NCI-H1048 (cell line): ENCODE measurements around the gene NPTX1.
A peak's percentile ranks its signal among the peaks of the same experiment; 100 is the strongest.

ENCODE experiments used
- DNase-seq: peaks from one replicate; lab custom pipeline; 2025; lab: John Stamatoyannopoulos, UW

The NPTX1 gene

DNA sequence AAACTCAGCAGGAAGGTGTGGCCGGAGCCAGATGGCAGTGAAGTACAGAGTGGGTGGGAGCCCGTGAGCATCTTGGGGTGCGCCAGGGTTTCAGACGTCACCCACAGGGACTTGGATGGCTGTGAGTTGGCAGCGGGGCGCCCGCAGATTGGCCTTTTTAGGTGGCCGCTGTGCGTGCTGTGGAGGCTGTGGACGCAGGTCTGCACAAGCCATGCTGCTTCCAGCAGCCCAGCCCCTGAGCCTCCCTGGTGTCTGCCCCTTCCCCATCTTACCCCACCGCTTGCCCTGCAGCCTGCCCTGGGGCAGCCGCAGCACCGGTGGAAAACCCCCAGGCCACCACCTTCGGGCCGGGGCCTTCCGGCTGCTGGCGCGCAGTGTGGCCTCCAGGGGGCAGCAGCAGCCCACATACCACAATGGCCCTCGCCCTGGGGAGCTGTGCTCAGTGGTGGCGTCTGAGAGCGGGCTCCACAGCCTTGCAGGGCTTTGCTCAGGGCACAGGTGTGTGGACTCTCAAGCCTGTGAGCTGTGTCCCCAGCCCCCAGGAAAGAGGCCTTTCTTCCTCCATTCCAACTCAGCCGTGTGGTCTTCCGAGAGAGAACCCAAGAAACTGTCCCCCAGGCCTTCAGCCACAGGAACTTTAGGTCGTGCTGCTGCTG, 49.6 kb downstream of the NPTX1 start:
- peak; percentile 53 for DNase-seq

DNA sequence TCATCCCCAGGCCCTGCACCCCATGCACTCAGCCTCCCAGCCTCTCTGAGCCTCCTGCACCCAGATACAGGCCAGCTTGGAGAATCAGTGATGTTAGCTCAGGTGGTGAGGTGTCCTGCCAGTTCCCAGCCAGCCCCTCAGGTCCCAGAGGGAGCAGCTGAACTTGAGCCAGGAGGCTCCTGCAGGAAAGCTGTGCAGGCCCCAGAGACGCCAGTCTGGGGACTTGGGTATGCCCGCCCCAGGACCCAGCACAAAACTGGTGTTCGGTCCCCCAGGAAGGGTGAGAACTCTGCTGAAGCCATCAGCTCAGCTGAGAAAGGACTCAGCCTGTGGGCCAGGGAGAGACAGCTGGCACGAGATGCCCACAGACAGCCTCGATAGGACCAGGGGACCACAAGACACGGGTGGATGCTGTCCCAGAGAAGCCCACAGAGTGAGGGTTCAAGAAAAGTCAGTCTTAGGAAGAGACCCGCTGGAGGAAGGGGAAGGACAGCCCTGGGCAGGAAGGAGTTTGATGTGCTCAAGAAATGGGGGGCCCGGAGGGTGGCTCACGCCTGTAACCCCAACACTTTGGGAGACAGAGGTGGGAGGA, 50.5 kb downstream of the NPTX1 start:
- DNase-seq = no peak

DNA sequence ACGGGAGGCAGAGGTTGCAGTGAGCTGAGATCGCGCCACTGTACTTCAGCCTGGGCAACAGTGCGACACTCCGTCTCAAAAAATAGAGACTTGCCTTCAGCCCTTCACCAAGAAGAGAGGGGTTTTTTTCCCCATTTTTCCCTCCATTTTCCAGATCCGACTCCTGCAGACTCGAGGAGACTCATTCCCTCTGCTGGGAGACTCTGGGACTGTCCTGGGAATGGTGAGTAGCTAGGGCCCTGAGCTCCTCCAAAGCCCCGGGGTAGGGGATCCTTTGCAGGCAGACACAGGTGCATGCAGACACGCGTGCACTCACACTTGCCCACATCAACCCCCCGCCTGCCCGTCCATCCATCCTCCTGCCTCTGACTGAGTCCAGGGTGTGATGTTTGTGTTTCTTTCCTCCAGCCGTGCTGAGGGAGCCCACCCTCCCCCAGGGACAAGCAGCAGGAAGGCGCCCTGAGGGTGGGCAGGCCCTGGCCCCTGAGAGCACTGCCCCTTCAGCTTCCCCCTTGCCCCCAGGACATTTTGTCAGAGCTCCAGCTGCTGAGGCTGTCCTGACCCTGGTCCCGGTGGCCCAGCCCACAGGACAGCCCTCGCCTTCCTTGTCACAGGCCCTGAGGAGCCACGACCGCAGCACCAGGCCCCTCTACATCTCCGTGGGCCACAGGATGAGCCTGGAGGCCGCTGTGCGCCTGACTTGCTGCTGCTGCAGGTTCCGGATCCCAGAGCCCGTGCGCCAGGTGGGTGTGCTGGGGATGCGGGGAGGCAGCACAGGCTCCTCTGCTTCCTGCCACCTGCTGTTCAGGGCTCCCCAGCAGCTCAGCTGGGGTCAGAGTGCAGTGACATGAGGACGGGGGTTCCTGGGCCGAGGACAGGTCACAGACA, 51.3 kb downstream of the NPTX1 start:
- DNase-seq = no peak

DNA sequence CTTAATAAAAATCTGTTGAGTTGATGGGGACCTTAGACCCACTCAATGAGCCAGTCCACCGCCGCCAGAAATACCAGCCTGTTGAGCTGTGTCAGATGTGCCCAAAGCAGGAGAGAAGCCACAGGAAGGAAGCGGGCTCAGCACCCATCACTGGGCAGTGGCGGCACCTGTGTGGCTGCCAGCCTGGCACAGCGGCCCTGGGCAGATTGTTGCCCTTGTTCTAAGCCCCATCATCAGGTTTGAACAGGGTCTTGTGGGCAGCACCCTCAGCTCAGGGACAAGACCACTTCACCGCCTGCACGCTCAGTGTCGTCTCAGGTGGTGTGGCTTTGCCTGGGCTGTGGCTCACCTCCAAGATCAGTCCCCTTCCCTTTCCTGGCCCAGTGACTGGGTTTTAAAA, 52.1 kb downstream of the NPTX1 start:
- DNase-seq = no peak

DNA sequence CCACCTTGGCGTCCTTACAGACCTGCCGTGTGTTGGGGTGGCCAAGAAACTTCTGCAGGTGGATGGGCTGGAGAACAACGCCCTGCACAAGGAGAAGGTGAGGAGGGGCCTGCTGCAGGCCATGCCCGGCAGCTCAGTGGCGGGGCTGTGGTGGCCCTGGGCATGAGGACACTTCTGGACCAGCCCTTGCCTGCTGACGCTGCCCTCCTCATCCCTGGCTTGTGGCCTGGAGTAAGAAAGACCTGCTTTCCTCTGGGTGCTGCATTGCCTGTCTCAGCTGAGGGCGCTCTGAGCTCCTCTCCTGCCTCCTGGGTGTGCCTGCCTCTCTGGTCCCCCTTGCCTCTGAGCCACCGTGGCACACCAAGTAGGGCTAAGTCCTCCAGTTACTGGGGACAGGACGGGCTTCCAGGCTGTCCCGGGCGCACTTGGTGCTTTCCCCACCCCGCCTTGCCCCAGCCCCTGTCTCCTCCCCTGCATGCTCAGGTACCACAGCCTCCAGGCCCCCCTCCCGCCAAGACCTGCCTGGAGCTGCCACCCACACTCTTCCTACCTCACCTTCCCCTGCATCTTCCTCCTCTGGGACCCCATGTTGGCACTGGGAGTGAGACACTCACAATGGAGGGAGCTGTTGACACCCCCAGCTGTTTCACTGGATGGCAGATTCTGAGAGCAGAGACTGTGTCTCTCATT, 52.7 kb downstream of the NPTX1 start:
- no peak for DNase-seq

DNA sequence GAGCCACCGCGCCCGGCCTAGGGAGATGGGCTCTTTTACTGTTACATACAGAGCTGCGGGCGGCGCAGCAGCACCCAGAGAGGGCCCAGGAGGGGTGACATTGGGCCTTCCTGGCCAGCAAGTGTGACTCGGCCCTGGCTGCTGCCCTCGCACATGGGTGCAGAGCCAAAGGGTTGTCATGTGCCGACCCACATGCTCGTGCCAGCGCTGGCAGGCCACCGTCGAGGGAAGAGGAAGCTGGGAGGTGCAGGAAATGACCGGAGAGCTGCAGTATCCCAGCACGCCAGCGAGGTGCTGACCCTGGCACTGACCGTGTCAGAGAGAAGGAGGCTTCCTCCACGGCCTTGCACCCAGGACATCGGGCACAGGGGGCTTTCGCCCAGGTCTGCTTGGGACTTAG, 53.4 kb downstream of the NPTX1 start:
- no peak for DNase-seq

DNA sequence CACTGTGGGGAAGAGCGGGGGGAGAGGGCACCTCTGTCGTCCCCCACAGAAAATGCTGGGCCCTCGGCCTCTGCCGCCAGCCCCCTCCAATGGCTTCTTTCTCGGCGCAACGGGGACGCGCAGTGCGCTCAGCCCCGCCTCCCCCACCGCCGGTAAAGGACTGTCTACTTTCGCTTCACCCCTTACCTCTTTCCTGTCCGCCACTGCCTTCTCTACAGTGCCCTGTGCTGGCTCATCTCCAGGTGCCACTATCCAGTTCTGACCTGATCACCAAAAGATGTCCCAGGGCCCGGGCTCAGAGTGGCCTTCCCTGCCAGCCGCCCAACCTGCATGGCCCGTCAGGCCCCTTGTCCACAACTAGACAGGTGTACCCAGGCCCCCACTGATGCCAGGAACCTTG, 54.1 kb downstream of the NPTX1 start:
- no peak for DNase-seq

DNA sequence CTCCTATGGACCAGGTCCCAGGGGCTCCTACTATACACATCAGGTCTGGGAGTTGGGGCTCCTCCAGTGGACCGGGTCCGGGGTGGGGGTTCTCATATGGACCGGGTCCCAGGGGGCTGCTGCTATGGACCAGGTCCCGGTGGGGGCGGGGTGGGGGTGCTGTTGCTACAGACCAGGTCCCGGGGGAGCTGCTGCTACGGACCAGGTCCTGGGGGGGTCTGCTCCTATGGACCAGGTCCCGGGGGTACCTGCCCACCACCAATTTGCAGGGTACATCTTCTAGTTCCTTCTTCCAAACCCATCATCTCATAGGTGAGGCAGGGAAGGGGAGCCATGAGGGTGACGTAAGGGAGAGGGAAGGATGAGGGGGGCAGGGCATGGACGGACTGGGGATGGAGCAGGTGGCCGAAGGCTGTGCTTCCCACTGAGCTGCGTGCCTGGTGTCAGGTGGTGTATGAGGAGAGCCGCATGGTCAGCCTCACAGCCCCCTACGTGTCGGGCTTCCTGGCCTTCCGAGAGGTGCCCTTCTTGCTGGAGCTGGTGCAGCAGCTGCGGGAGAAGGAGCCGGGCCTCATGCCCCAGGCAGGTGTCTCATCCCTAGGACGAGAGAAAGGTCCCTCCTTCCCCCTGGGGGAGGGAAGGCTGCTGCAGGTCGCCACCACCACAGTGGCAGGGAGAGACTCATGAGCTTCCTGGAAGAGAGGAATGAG, 54.9 kb downstream of the NPTX1 start:
- no peak for DNase-seq

DNA sequence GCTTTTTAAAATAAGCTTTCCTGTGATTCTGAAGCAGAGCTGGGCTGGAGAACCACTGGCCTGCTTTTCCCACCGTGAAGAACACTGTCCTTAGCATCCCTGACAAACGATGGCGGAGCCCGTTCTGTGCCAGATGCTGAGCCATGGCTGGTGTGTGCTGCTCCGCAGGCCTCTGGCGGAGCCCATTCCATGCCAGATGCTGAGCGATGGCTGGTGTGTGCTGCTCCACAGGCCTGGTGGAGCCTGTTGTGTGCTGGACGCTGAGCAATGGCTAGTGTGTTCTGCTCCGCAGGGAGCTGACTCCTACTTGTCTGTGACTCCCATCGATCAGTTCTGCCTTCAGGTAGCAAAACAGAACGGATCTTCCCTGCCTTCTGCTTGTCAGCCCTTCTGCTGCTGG, 57.2 kb downstream of the NPTX1 start:
- DNase-seq = no peak

DNA sequence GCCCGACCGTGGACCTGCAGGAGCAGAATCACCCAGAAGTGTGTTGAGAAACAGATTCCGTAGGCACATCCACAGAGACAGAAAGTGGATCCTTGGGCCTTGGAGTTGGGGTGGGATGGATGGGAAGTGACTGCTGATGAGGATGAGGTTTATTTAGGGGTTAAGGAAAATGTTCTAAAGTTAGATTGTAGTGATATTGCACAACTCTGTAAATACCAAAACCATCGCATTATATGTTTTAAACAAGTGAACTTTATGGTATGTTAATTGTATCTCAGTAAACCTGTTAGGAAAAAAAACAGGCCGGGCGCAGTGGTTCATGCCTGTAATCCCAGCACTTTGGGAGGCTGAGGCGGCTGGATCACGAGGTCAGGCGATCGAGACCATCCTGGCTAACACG, 57.8 kb downstream of the NPTX1 start:
- DNase-seq = no peak
